Bronchial epithelial cell (primary cell): ENCODE results near the gene CBL. TPM values are rescaled to one million over a fixed set of nuclear protein-coding genes. Genes with fewer than 3 reads are reported as not detected.

Source experiments
- DNase-seq: peaks from one replicate; pipeline ENCODE4 v3.0.0-alpha.2; 2010; ENCODE audit warnings: low read depth
- FAIRE-seq: peaks from 2 replicates; lab custom pipeline; 2011; peaks lifted over from hg19 to GRCh38; lab: Jason Lieb, UNC
- H3K27me3 ChIP-seq: 2 replicates; pipeline ENCODE4 v1.5.1; 2011; ENCODE audit warnings: low read length; ENCODE audit not compliant: control insufficient read depth, insufficient read depth
- H3K36me3 ChIP-seq: 2 replicates; pipeline ENCODE4 v1.5.1; 2011; ENCODE audit warnings: low read length; ENCODE audit not compliant: control insufficient read depth, insufficient read depth
- H3K4me3 ChIP-seq: 2 replicates; pipeline ENCODE4 v1.5.1; 2011; ENCODE audit warnings: mild to moderate bottlenecking, low read depth, low read length, control low read depth
- total RNA-seq: library from RNA; depleted of rRNA; stranded (reverse); fragments of >200 nt; gene quantifications from 2 replicates; pipeline ENCODE4 v1.2.1, GENCODE V29; 2014
- TF ChIP-seq, protein P1 (sequence below): IDR thresholded peaks from 2 replicates; pipeline ENCODE4 v1.5.1; 2011; ENCODE audit warnings: mild to moderate bottlenecking, moderate library complexity, low read length, control low read depth, inconsistent platforms; ENCODE audit not compliant: insufficient read depth, severe bottlenecking

The CBL gene
- total RNA-seq, 1 donor from 2014 or later, result 5.5 TPM

DNA sequence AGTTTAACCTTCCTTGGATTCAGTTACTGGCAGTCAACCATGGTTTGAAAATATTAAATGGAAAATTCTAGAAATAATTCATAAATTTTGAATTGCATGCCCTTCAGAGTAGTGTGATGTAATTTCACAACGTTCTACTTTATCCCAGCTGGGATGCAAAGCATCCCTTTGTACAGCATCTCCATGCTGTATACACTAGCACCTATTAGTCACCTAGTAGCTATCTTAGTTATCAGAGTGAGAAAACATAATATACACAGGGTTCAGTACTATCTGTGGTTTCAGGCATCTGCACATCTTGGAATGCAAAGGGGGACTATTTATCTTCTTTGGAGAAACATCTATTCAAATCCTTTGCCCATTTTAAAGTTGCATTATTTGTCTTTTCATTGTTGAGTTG is 30.8 kb downstream of the CBL start:
- Histone ChIP-seq H3K27me3 (no peaks in the 10 kb centered on the region), H3K36me3 (peaks cover 6% of the 10 kb centered on the region), H3K4me3 (no peak overlapping the region)
- TF ChIP-seq, protein P1, sequence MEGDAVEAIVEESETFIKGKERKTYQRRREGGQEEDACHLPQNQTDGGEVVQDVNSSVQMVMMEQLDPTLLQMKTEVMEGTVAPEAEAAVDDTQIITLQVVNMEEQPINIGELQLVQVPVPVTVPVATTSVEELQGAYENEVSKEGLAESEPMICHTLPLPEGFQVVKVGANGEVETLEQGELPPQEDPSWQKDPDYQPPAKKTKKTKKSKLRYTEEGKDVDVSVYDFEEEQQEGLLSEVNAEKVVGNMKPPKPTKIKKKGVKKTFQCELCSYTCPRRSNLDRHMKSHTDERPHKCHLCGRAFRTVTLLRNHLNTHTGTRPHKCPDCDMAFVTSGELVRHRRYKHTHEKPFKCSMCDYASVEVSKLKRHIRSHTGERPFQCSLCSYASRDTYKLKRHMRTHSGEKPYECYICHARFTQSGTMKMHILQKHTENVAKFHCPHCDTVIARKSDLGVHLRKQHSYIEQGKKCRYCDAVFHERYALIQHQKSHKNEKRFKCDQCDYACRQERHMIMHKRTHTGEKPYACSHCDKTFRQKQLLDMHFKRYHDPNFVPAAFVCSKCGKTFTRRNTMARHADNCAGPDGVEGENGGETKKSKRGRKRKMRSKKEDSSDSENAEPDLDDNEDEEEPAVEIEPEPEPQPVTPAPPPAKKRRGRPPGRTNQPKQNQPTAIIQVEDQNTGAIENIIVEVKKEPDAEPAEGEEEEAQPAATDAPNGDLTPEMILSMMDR, result no peak
- no peak for DNase-seq
- no peak for FAIRE-seq

DNA sequence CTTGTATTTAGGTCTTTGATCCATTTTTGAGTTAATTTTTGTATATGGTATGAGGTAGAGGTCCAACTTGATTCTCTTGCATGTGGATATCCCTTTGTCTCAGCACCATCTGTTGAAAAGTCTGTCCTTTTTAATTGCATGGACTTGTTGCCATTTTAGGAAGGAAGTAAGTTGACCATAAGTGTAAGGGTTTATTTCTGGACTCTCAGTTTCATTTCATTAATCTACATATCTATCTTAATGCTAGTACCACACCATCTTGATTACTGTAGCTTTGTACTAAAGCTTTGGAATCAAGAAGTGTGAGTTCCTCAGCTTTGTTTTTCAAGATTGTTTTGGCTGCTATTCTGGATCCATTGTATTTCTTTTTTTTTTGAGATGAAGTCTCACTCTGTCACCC is 31.4 kb downstream of the CBL start:
- TF ChIP-seq, protein P1, result no peak
- DNase-seq (no peak), FAIRE-seq (no peak)
- no peak overlapping the region for H3K4me3 ChIP-seq
- peaks cover 3% of the 10 kb centered on the region for H3K36me3 ChIP-seq
- H3K27me3 ChIP-seq, result no peaks in the 10 kb centered on the region

DNA sequence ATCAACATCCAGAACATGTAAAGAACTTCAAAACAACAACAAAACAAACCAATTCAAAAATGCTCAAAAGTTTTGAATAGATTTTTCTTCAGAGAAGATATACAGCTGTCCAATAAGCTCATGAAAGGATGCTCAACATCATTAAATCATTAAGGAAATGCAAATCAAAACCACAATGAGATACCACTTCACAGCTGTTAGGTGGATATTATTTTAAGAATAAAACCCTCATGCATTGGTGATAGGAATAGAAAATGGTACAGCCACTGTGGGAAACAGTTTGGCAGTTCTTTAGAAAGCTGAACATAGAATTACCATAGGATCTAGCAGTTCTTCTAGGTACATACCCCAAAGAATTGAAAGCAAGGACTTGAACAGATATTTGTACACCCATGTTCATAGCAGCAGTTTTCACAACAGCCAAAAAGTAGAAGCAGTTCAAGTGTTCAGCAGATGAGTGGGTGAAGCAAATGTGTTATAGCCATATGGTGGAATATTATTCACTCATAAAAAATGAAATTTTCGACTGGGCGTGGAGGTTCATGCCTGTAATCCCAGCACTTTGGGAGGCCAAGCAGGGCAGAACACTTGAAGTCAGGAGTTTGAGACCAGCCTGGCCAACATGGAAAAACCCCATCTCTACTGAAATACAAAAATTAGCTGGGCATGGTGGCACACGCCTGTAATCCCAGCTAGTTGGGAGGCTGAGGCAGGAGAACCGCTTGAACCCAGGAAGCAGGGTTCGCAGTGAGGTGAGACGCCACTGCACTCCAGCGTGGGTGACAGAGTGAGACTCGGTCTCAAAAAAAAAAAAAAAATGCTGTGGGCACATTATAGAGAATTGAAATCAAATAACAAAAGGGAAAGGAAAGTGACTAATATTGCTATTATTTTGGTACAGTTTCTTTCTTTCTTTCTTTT is 42.9 kb downstream of the CBL start:
- H3K27me3 ChIP-seq, result no peaks in the 10 kb centered on the region
- DNase-seq (no peak), FAIRE-seq (no peak)
- H3K36me3 ChIP-seq, result no peaks in the 10 kb centered on the region
- no peak overlapping the region for H3K4me3 ChIP-seq
- TF ChIP-seq, protein P1, result no peak

DNA sequence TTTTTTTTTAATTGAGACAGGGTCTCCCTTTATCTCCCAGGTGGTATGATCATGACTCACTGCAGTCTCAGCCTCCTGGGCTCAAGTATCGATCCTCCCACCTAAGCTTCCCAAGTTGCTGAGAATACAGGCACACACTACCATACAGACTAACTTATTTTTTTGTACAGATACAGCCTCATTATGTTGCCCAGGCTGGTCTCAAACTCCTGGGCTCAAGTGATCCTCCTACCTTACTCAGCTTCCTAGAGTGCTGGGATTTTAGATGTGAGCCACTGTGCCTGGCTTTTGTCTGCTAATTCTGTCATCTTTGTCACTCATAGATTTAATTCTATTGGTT is 43.5 kb downstream of the CBL start:
- Histone ChIP-seq H3K4me3 (no peak overlapping the region), H3K36me3 (no peaks in the 10 kb centered on the region), H3K27me3 (no peaks in the 10 kb centered on the region)
- no peak for DNase-seq
- TF ChIP-seq, protein P1, result no peak
- no peak for FAIRE-seq

DNA sequence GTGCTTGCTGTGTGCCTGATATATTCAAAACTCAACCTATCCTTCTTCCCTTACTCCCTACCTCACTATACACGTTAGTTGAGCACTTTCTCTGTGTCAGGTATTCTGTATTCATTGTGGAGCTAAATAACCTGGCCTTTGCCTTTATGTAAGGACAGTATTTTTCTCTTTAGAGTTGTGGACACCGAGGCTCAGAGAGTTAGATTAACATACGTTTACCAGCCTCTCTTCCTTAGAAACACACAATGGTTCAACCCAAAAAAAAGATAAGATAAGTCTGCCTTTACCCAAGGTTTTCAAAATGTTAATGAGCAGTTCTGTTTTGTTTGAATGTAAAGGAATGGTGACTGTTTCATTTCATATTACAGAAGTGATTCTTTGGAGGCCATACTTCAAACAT is 45.0 kb downstream of the CBL start:
- no peaks in the 10 kb centered on the region for H3K27me3 ChIP-seq
- H3K4me3 ChIP-seq, result no peak overlapping the region
- TF ChIP-seq, protein P1, result no peak
- no peaks in the 10 kb centered on the region for H3K36me3 ChIP-seq
- no peak for FAIRE-seq
- DNase-seq, result no peak
